GM18951 (cell line): ENCODE measurements around the gene AMDHD2.
"Not testable (repeated sequence)": the region's sequence is repeated elsewhere in the genome, so short reads cannot be mapped to it uniquely, and the experiment has no call there.

Source experiments
- in situ Hi-C: fragments of 300-500 bp; cut with MboI; formaldehyde crosslinking; loops from one replicate; pipeline ENCODE4 v1.12.0; 2022; ENCODE audit warnings: low sequenced_read_pairs, mixed read lengths, inconsistent platforms; ENCODE audit not compliant: unreplicated experiment

Gene AMDHD2

GRCh38 chr16:2560131-2560797 is 40.1 kb downstream of the AMDHD2 start:
- in situ Hi-C loops = not testable (repeated sequence)

- in situ Hi-C loops = not testable (repeated sequence)
These were observed 40.6 kb downstream of the AMDHD2 start for GRCh38 chr16:2560798-2561133.

- in situ Hi-C loops = not testable (repeated sequence)
These were observed 47.3 kb downstream of the AMDHD2 start for GRCh38 chr16:2567506-2567905.

GRCh38 chr16:2568573-2568972 is 48.4 kb downstream of the AMDHD2 start:
- in situ Hi-C loops = not testable (repeated sequence)

- in situ Hi-C loops = not testable (repeated sequence)
These were observed 52.5 kb downstream of the AMDHD2 start for GRCh38 chr16:2572704-2573103.

GRCh38 chr16:2575839-2576238 is 55.7 kb downstream of the AMDHD2 start:
- in situ Hi-C loops = not testable (repeated sequence)

GRCh38 chr16:2577044-2577443 is 56.9 kb downstream of the AMDHD2 start:
- in situ Hi-C loops = not testable (repeated sequence)

- in situ Hi-C loops = not testable (repeated sequence)
These were observed 58.7 kb downstream of the AMDHD2 start for GRCh38 chr16:2578905-2579304.

- in situ Hi-C loops = not testable (repeated sequence)
These were observed 60.0 kb downstream of the AMDHD2 start for GRCh38 chr16:2580143-2580542.

- in situ Hi-C loops = not testable (repeated sequence)
These were observed 60.6 kb downstream of the AMDHD2 start for GRCh38 chr16:2580818-2581217.
